Measurements from ENCODE around the gene NOC2L. TPM values are rescaled to one million over a fixed set of nuclear protein-coding genes. Genes with fewer than 3 reads are reported as not detected.

NOC2L gene
- total RNA-seq, 1 experiment from 2014 or later, result 130 TPM

- no peak overlapping the region for H2BK15ac ChIP-seq (ENCODE audit: low read depth, low read length)
- peaks cover 12 to 49% (median 38%) of the 10 kb centered on the region in 3 experiments; a peak in 6 of 7 replicates for H3K36me3 Mint-ChIP-seq (ENCODE audit: insufficient read depth in 1 of 3, low read depth in 3 of 3)
- H2BK120ac ChIP-seq (ENCODE audit: low read depth, low read length, poor library complexity, severe bottlenecking), result no peak overlapping the region
- H2BK20ac ChIP-seq (ENCODE audit: low read depth, low read length, poor library complexity, severe bottlenecking), result no peak overlapping the region
- no peak overlapping the region for H4K91ac ChIP-seq (ENCODE audit: insufficient read length, low read depth, low read length)
- no peak overlapping the region for H4K8ac ChIP-seq (replicated peaks; ENCODE audit: insufficient read length, low read depth, low read length)
- H3K4ac ChIP-seq (ENCODE audit: low read depth, low read length), result no peak overlapping the region
- H3K4me1 Mint-ChIP-seq, result peaks cover 7 to 11% of the 10 kb centered on the region in 2 experiments
- no peaks in the 10 kb centered on the region; a peak in 1 of 5 replicates for H3K9me3 Mint-ChIP-seq
- H3K4me2 ChIP-seq (ENCODE audit: insufficient read depth, insufficient read length, low read length), result peak overlapping the region; percentile 8
- H3K18ac ChIP-seq (ENCODE audit: insufficient read length, low read depth, low read length), result no peak overlapping the region
- H2AFZ ChIP-seq (ENCODE audit: low read length), result no peak overlapping the region
- H3K27ac ChIP-seq (ENCODE audit: insufficient read length, low read depth, low read length), result no peak overlapping the region
- H2BK12ac ChIP-seq (ENCODE audit: insufficient read length, low read depth, low read length), result no peak overlapping the region
- no peaks in the 10 kb centered on the region for H3K4me1 ChIP-seq (ENCODE audit: insufficient read depth, low read length)
- peaks cover 4% of the 10 kb centered on the region; the same call in 1 of the 2 replicates for H3K27me3 ChIP-seq (ENCODE audit: insufficient read depth, low read length)
- no peak overlapping the region for H3K27ac Mint-ChIP-seq
- H3K79me1 ChIP-seq (ENCODE audit: insufficient read depth, low read depth, low read length, poor library complexity, severe bottlenecking), result peaks cover 4% of the 10 kb centered on the region
- H3K27me3 Mint-ChIP-seq (ENCODE audit: low read depth), result peaks cover 19% of the 10 kb centered on the region
- H4K20me1 ChIP-seq (ENCODE audit: control insufficient read depth, insufficient read depth, insufficient read length), result no peaks in the 10 kb centered on the region
- TF ChIP-seq, protein P1, sequence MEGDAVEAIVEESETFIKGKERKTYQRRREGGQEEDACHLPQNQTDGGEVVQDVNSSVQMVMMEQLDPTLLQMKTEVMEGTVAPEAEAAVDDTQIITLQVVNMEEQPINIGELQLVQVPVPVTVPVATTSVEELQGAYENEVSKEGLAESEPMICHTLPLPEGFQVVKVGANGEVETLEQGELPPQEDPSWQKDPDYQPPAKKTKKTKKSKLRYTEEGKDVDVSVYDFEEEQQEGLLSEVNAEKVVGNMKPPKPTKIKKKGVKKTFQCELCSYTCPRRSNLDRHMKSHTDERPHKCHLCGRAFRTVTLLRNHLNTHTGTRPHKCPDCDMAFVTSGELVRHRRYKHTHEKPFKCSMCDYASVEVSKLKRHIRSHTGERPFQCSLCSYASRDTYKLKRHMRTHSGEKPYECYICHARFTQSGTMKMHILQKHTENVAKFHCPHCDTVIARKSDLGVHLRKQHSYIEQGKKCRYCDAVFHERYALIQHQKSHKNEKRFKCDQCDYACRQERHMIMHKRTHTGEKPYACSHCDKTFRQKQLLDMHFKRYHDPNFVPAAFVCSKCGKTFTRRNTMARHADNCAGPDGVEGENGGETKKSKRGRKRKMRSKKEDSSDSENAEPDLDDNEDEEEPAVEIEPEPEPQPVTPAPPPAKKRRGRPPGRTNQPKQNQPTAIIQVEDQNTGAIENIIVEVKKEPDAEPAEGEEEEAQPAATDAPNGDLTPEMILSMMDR (conservative IDR thresholded peaks at IDR 0.05), result no peak
- H3K14ac ChIP-seq (ENCODE audit: insufficient read depth, low read length), result no peak overlapping the region
- WGBS (ENCODE audit: extremely low coverage, insufficient read length, low lambda C conversion rate), result no CpG with 5 or more reads among the region's 57 CpGs
- H3K9ac ChIP-seq (ENCODE audit: extremely low read depth, insufficient read length, low read length), result no peak overlapping the region
- H4K5ac ChIP-seq (ENCODE audit: insufficient read length, low read depth, low read length), result no peak overlapping the region
- H3T11ph ChIP-seq (ENCODE audit: low read length), result no peak overlapping the region
- peaks cover 5% of the 10 kb centered on the region; the same call in 1 of the 2 replicates for H3K79me2 ChIP-seq (ENCODE audit: insufficient read depth, low read length)
- H2AK5ac ChIP-seq (ENCODE audit: insufficient read length, low read length), result no peak overlapping the region
- no peak overlapping the region for H2BK5ac ChIP-seq (ENCODE audit: insufficient read length, low read length)
- H3K9me3 ChIP-seq (ENCODE audit: control insufficient read depth, low read depth, low read length), result no peaks in the 10 kb centered on the region
- H3K23ac ChIP-seq (ENCODE audit: insufficient read length, low read depth, low read length), result no peak overlapping the region
- no peak for DNase-seq
- no peak overlapping the region for H3K56ac ChIP-seq (ENCODE audit: insufficient read length, low read depth, low read length)
- H3K23me2 ChIP-seq (ENCODE audit: insufficient read length, low read depth, low read length, poor library complexity, severe bottlenecking), result peaks cover 3% of the 10 kb centered on the region
- H3K4me3 Mint-ChIP-seq, result peak overlapping the region; percentile 58 to 94
Observed at GRCh38 chr1:959731-960362, 791 bp upstream of the NOC2L start.

Measured in H9 (cell line).